Trophoblast cell (in vitro differentiated cells and primary cell): ENCODE measurements around the gene POR.

Source experiments
- DNase-seq, 2 donors: peaks; one replicate each; pipeline ENCODE4 v3.0.0-alpha.2; 2016
- H2AFZ ChIP-seq: 2 replicates; pipeline ENCODE4 v1.6.1; 2013; ENCODE audit warnings: low read length, moderate library complexity, mild to moderate bottlenecking; ENCODE audit not compliant: insufficient read depth, poor library complexity
- H2AK5ac ChIP-seq: 2 replicates; pipeline ENCODE4 v1.6.1; 2013; ENCODE audit warnings: mild to moderate bottlenecking, low read length
- H2BK120ac ChIP-seq: 2 replicates; pipeline ENCODE4 v1.6.1; 2013; ENCODE audit warnings: low read length, mild to moderate bottlenecking, moderate library complexity; ENCODE audit not compliant: insufficient read depth, poor library complexity
- H2BK12ac ChIP-seq: 2 replicates; pipeline ENCODE4 v1.6.1; 2013; ENCODE audit warnings: mild to moderate bottlenecking, low read length, moderate library complexity
- H2BK5ac ChIP-seq: 2 replicates; pipeline ENCODE4 v1.6.1; 2013; ENCODE audit warnings: low read length, low read depth, moderate library complexity, mild to moderate bottlenecking; ENCODE audit not compliant: poor library complexity
- H3K14ac ChIP-seq: 2 replicates; pipeline ENCODE4 v1.6.1; 2013; ENCODE audit warnings: mild to moderate bottlenecking, low read length
- H3K18ac ChIP-seq: 2 replicates; pipeline ENCODE4 v1.6.1; 2013; ENCODE audit warnings: mild to moderate bottlenecking, low read length
- H3K23ac ChIP-seq: 2 replicates; pipeline ENCODE4 v1.6.1; 2013; ENCODE audit warnings: low read length
- H3K27ac ChIP-seq: 2 replicates; pipeline ENCODE4 v1.5.1; 2013; ENCODE audit warnings: low read depth, mild to moderate bottlenecking, inconsistent platforms, low read length, moderate library complexity
- H3K27me3 ChIP-seq: 2 replicates; pipeline ENCODE4 v1.6.1; 2013; ENCODE audit warnings: inconsistent platforms, mild to moderate bottlenecking, low read length, moderate library complexity; ENCODE audit not compliant: insufficient read depth
- H3K36me3 ChIP-seq, 2 experiments: 1 replicate in 1 of 2; 2 replicates in 1 of 2; pipeline ENCODE4 v1.6.1; 2013; ENCODE audit warnings: low read length in 2 of 2, mild to moderate bottlenecking in 2 of 2, moderate library complexity in 1 of 2; ENCODE audit not compliant: insufficient read depth in 2 of 2, control insufficient read depth in 1 of 2
- H3K4ac ChIP-seq: 2 replicates; pipeline ENCODE4 v1.6.1; 2013; ENCODE audit warnings: low read depth, mild to moderate bottlenecking, low read length, moderate library complexity
- H3K4me1 ChIP-seq, 2 experiments: 1 replicate in 1 of 2; 2 replicates in 1 of 2; pipeline ENCODE4 v1.6.1; 2013; ENCODE audit warnings: low read length in 2 of 2, mild to moderate bottlenecking in 2 of 2, moderate library complexity in 1 of 2; ENCODE audit not compliant: insufficient read depth in 2 of 2, control insufficient read depth in 1 of 2
- H3K4me2 ChIP-seq: 2 replicates; pipeline ENCODE4 v1.6.1; 2013; ENCODE audit warnings: inconsistent platforms, mild to moderate bottlenecking, low read length, moderate library complexity
- H3K4me3 ChIP-seq: 2 replicates; pipeline ENCODE4 v1.5.1; 2013; ENCODE audit warnings: mild to moderate bottlenecking, low read depth, low read length, inconsistent platforms
- H3K79me1 ChIP-seq: one replicate; pipeline ENCODE4 v1.6.1; 2013; ENCODE audit warnings: low read length
- H3K79me2 ChIP-seq: 2 replicates; pipeline ENCODE4 v1.6.1; 2013; ENCODE audit warnings: low read length, mild to moderate bottlenecking; ENCODE audit not compliant: control insufficient read depth, insufficient read depth, poor library complexity
- H3K9ac ChIP-seq: 2 replicates; pipeline ENCODE4 v1.6.1; 2013; ENCODE audit warnings: mild to moderate bottlenecking, low read length
- H3K9me3 ChIP-seq: 2 replicates; pipeline ENCODE4 v1.6.1; 2013; ENCODE audit warnings: low read depth, mild to moderate bottlenecking, control low read depth, inconsistent platforms, low read length; ENCODE audit not compliant: insufficient read depth
- H4K12ac ChIP-seq: 2 replicates; pipeline ENCODE4 v1.6.1; 2013; ENCODE audit warnings: low read depth, mild to moderate bottlenecking, low read length, moderate library complexity
- H4K8ac ChIP-seq: 2 replicates; pipeline ENCODE4 v1.6.1; 2013; ENCODE audit warnings: low read depth, mild to moderate bottlenecking, low read length, moderate library complexity
- H4K91ac ChIP-seq: one replicate; pipeline ENCODE4 v1.6.1; 2013; ENCODE audit warnings: low read depth, mild to moderate bottlenecking, low read length, moderate library complexity
- WGBS: extraction: QIAGEN DNeasy Blood & Tissue Kit; methylation state at CpG from one replicate; pipeline ENCODE4 v1.1.7; 2013; ENCODE audit warnings: missing lambda C conversion rate; ENCODE audit not compliant: insufficient read length, insufficient coverage; ENCODE audit errors: extremely low coverage; 5-methylcytosine and 5-hydroxymethylcytosine counted together

The POR gene

GRCh38 chr7:75943864-75944263 is 28.9 kb downstream of the POR start:
- no peak overlapping the region for H3K4me3 ChIP-seq

GRCh38 chr7:75944507-75944906 is 29.6 kb downstream of the POR start:
- Histone ChIP-seq H4K8ac (no peak overlapping the region), H3K36me3 (peaks cover 2 to 8% of the 10 kb centered on the region in 2 experiments), H4K91ac (no peak overlapping the region), H3K27ac (no peak overlapping the region), H3K23ac (no peak overlapping the region), H3K4ac (no peak overlapping the region), H3K18ac (no peak overlapping the region), H3K4me1 (peaks cover 5 to 6% of the 10 kb centered on the region in 2 experiments), H2AFZ (no peak overlapping the region), H3K79me1 (peaks cover 2% of the 10 kb centered on the region), H2BK12ac (no peak overlapping the region), H3K4me3 (no peak overlapping the region), H3K79me2 (no peaks in the 10 kb centered on the region), H4K12ac (no peak overlapping the region), H3K4me2 (no peak overlapping the region), H3K14ac (no peak overlapping the region), H2BK5ac (no peak overlapping the region), H3K9ac (no peak overlapping the region), H2AK5ac (no peak overlapping the region), H3K27me3 (no peaks in the 10 kb centered on the region), H3K9me3 (peaks cover 2% of the 10 kb centered on the region), H2BK120ac (no peak overlapping the region)
- DNase-seq, result no peak
- no CpG with 5 or more reads among the region's 1 CpG for WGBS

More at GRCh38 chr7:75943864-75944263, 28.9 kb downstream of the POR start:
- H3K27ac ChIP-seq, result no peak overlapping the region
- WGBS, result no CpG with 5 or more reads among the region's 6 CpGs
- no peak overlapping the region for H3K4ac ChIP-seq
- no peak overlapping the region for H4K8ac ChIP-seq
- H3K9ac ChIP-seq, result no peak overlapping the region
- H2BK120ac ChIP-seq, result no peak overlapping the region
- no peak overlapping the region for H3K23ac ChIP-seq
- H2BK12ac ChIP-seq, result no peak overlapping the region
- no peak overlapping the region for H3K18ac ChIP-seq
- no peak overlapping the region for H4K12ac ChIP-seq
- H3K9me3 ChIP-seq, result peaks cover 2% of the 10 kb centered on the region
- no peaks in the 10 kb centered on the region for H3K79me2 ChIP-seq
- peaks cover 5 to 6% of the 10 kb centered on the region in 2 experiments for H3K4me1 ChIP-seq
- H4K91ac ChIP-seq, result no peak overlapping the region
- no peak overlapping the region for H3K4me2 ChIP-seq
- no peaks in the 10 kb centered on the region for H3K27me3 ChIP-seq
- peaks cover 2% of the 10 kb centered on the region for H3K79me1 ChIP-seq
- no peak overlapping the region for H3K14ac ChIP-seq
- H2AFZ ChIP-seq, result no peak overlapping the region
- H2AK5ac ChIP-seq, result no peak overlapping the region
- H3K36me3 ChIP-seq, result peaks cover 6 to 8% of the 10 kb centered on the region in 2 experiments
- no peak for DNase-seq
- no peak overlapping the region for H2BK5ac ChIP-seq

- H3K4me3 ChIP-seq, result no peak overlapping the region
- no peaks in the 10 kb centered on the region for H3K79me2 ChIP-seq
- WGBS, result no CpG with 5 or more reads among the region's 8 CpGs
- DNase-seq, result no peak
- no peak overlapping the region for H4K91ac ChIP-seq
- H3K23ac ChIP-seq, result no peak overlapping the region
- no peak overlapping the region for H3K27ac ChIP-seq
- peaks cover 5 to 6% of the 10 kb centered on the region in 2 experiments for H3K4me1 ChIP-seq
- no peak overlapping the region for H3K4ac ChIP-seq
- no peak overlapping the region for H4K12ac ChIP-seq
- no peak overlapping the region for H3K18ac ChIP-seq
- no peak overlapping the region for H2BK5ac ChIP-seq
- H2AFZ ChIP-seq, result no peak overlapping the region
- H3K27me3 ChIP-seq, result no peaks in the 10 kb centered on the region
- H4K8ac ChIP-seq, result no peak overlapping the region
- H3K36me3 ChIP-seq, result peaks cover 2 to 8% of the 10 kb centered on the region in 2 experiments
- no peak overlapping the region for H2AK5ac ChIP-seq
- no peak overlapping the region for H3K4me2 ChIP-seq
- no peak overlapping the region for H3K14ac ChIP-seq
- no peak overlapping the region for H3K9ac ChIP-seq
- no peak overlapping the region for H2BK12ac ChIP-seq
- peaks cover 2% of the 10 kb centered on the region for H3K9me3 ChIP-seq
- H3K79me1 ChIP-seq, result peaks cover 2% of the 10 kb centered on the region
- H2BK120ac ChIP-seq, result no peak overlapping the region
These were observed 30.6 kb downstream of the POR start for GRCh38 chr7:75945297-75946168.

GRCh38 chr7:75946207-75946855 is 31.4 kb downstream of the POR start:
- H2BK12ac ChIP-seq, result no peak overlapping the region
- no peak for DNase-seq

More at GRCh38 chr7:75946207-75946855, 31.4 kb downstream of the POR start:
- peaks cover 2% of the 10 kb centered on the region for H3K9me3 ChIP-seq
- peaks cover 5 to 7% of the 10 kb centered on the region in 2 experiments for H3K4me1 ChIP-seq
- no peak overlapping the region for H3K4ac ChIP-seq
- no peak overlapping the region for H4K12ac ChIP-seq
- H4K91ac ChIP-seq, result no peak overlapping the region
- H2BK120ac ChIP-seq, result no peak overlapping the region
- H3K79me2 ChIP-seq, result no peaks in the 10 kb centered on the region
- H3K79me1 ChIP-seq, result peaks cover 2% of the 10 kb centered on the region
- H3K23ac ChIP-seq, result no peak overlapping the region
- no peak overlapping the region for H3K27ac ChIP-seq
- no peak overlapping the region for H3K9ac ChIP-seq
- H3K27me3 ChIP-seq, result no peaks in the 10 kb centered on the region
- no CpG with 5 or more reads among the region's 8 CpGs for WGBS
- H2AK5ac ChIP-seq, result no peak overlapping the region
- no peak overlapping the region for H3K4me2 ChIP-seq
- no peak overlapping the region for H4K8ac ChIP-seq
- H2AFZ ChIP-seq, result no peak overlapping the region
- peaks cover 2 to 5% of the 10 kb centered on the region in 2 experiments for H3K36me3 ChIP-seq
- no peak overlapping the region for H2BK5ac ChIP-seq
- H3K18ac ChIP-seq, result no peak overlapping the region
- H3K4me3 ChIP-seq, result no peak overlapping the region
- no peak overlapping the region for H3K14ac ChIP-seq
